HEK293 (cell line): ENCODE data around the gene MORC4.

ENCODE experiments used
- CTCF ChIA-PET: fragments of 350-600 bp; formaldehyde crosslinking; extraction: SDS; loops from one replicate; lab custom pipeline; 2021; ENCODE audit warnings: antibody characterized with exemption; lab: Yijun Ruan, JAX
- POLR2A ChIA-PET: fragments of 300-600 bp; formaldehyde crosslinking; extraction: SDS; loops from one replicate; lab custom pipeline; 2020; ENCODE audit warnings: antibody characterized with exemption, inconsistent platforms; lab: Yijun Ruan, JAX
- H3K27ac ChIP-seq: fragments of 200-500 bp; sonication (Bioruptor generic); 2 replicates; pipeline ENCODE4 v1.5.1; 2014; ENCODE audit warnings: low read depth, low read length, control low read depth, inconsistent platforms; ENCODE audit errors: extremely low read depth
- H3K36me3 ChIP-seq, 2 experiments: fragments of 200-500 bp in 1 of 2; sonication (Bioruptor generic) in 1 of 2; 1 replicate in 1 of 2; 2 replicates in 1 of 2; pipeline ENCODE4 v1.5.1; 2014 to 2017; ENCODE audit warnings: inconsistent platforms in 2 of 2, low read length in 2 of 2; ENCODE audit not compliant: control insufficient read depth in 2 of 2, insufficient read depth in 1 of 2
- H3K4me1 ChIP-seq: fragments of 200-500 bp; sonication (Bioruptor generic); 2 replicates; pipeline ENCODE4 v1.5.1; 2014; ENCODE audit warnings: mild to moderate bottlenecking, low read length, inconsistent platforms; ENCODE audit not compliant: control insufficient read depth, insufficient read depth
- H3K4me3 ChIP-seq: 2 replicates; pipeline ENCODE4 v1.5.1; 2011; ENCODE audit warnings: low read depth, mild to moderate bottlenecking, control low read depth, low read length, moderate library complexity
- H3K9me3 ChIP-seq: fragments of 200-500 bp; sonication (Bioruptor generic); 2 replicates; pipeline ENCODE4 v1.5.1; 2014; ENCODE audit warnings: low read depth, low read length, inconsistent platforms; ENCODE audit not compliant: control insufficient read depth, insufficient read depth
- MYNN ChIP-seq: fragments of 450-650 bp; formaldehyde crosslinking; IDR thresholded peaks from 2 replicates; pipeline ENCODE4 v1.5.1; 2016; ENCODE audit warnings: missing biosample characterization, missing genetic modification characterization, borderline replicate concordance
- ZEB2 ChIP-seq: fragments of 450-650 bp; formaldehyde crosslinking; IDR thresholded peaks from 2 replicates; pipeline ENCODE4 v1.5.1; 2016; ENCODE audit warnings: missing biosample characterization, missing genetic modification characterization
- ZFP3 ChIP-seq: fragments of 450-650 bp; formaldehyde crosslinking; IDR thresholded peaks from 2 replicates; pipeline ENCODE4 v1.5.1; 2016; ENCODE audit warnings: low read depth, missing biosample characterization, missing genetic modification characterization
- ZNF18 ChIP-seq: fragments of 450-650 bp; formaldehyde crosslinking; IDR thresholded peaks from 2 replicates; pipeline ENCODE4 v1.5.1; 2016; ENCODE audit warnings: missing biosample characterization, missing genetic modification characterization
- ZNF416 ChIP-seq: fragments of 450-650 bp; formaldehyde crosslinking; IDR thresholded peaks from 2 replicates; pipeline ENCODE4 v1.5.1; 2016; ENCODE audit warnings: missing biosample characterization, missing genetic modification characterization
- ZNF560 ChIP-seq: fragments of 450-650 bp; formaldehyde crosslinking; IDR thresholded peaks from 2 replicates; pipeline ENCODE4 v1.5.1; 2017; ENCODE audit warnings: missing biosample characterization, missing genetic modification characterization, borderline replicate concordance
- ZNF585B ChIP-seq: fragments of 450-650 bp; formaldehyde crosslinking; IDR thresholded peaks from 2 replicates; pipeline ENCODE4 v1.5.1; 2016; ENCODE audit warnings: missing biosample characterization, missing genetic modification characterization
- ZNF670 ChIP-seq: fragments of 450-650 bp; formaldehyde crosslinking; IDR thresholded peaks from 2 replicates; pipeline ENCODE4 v1.5.1; 2016; ENCODE audit warnings: missing biosample characterization, missing genetic modification characterization, low read depth
- ZNF707 ChIP-seq: fragments of 450-650 bp; formaldehyde crosslinking; IDR thresholded peaks from 2 replicates; pipeline ENCODE4 v1.5.1; 2016; ENCODE audit warnings: missing biosample characterization, missing genetic modification characterization
- ZNF76 ChIP-seq: fragments of 450-650 bp; formaldehyde crosslinking; IDR thresholded peaks from 2 replicates; pipeline ENCODE4; 2016; ENCODE audit warnings: low read depth, missing biosample characterization, missing genetic modification characterization, borderline replicate concordance
- TF ChIP-seq, protein P1 (sequence below): fragments of 450-650 bp; formaldehyde crosslinking; IDR thresholded peaks from 2 replicates; pipeline ENCODE4 v1.5.1; 2017; ENCODE audit warnings: missing biosample characterization, missing genetic modification characterization
- TF ChIP-seq, protein P2 (sequence below): fragments of 450-650 bp; IDR thresholded peaks from 2 replicates; pipeline ENCODE4 v1.5.1; 2018; ENCODE audit warnings: missing biosample characterization, missing genetic modification characterization
- TF ChIP-seq, protein P3 (sequence below): fragments of 450-650 bp; formaldehyde crosslinking; optimal IDR thresholded peaks from 2 replicates; pipeline ENCODE3; 2016; ENCODE audit warnings: missing biosample characterization, mild to moderate bottlenecking, missing genetic modification characterization
- TF ChIP-seq, protein P4 (sequence below): fragments of 450-650 bp; formaldehyde crosslinking; IDR thresholded peaks from 2 replicates; pipeline ENCODE4 v1.5.1; 2016; ENCODE audit warnings: missing biosample characterization, missing genetic modification characterization
- TF ChIP-seq, protein P5 (sequence below): fragments of 450-650 bp; formaldehyde crosslinking; IDR thresholded peaks from 2 replicates; pipeline ENCODE4 v1.5.1; 2016; ENCODE audit warnings: missing biosample characterization, missing genetic modification characterization

The MORC4 gene

GRCh38 chrX:106951230-106951629 lies 48.8 kb downstream of the MORC4 start (continued):
- TF ChIP-seq ZNF670 (tag by site-specific recombination) (no peak), ZNF76 (no peak)
- TF ChIP-seq, protein P1, sequence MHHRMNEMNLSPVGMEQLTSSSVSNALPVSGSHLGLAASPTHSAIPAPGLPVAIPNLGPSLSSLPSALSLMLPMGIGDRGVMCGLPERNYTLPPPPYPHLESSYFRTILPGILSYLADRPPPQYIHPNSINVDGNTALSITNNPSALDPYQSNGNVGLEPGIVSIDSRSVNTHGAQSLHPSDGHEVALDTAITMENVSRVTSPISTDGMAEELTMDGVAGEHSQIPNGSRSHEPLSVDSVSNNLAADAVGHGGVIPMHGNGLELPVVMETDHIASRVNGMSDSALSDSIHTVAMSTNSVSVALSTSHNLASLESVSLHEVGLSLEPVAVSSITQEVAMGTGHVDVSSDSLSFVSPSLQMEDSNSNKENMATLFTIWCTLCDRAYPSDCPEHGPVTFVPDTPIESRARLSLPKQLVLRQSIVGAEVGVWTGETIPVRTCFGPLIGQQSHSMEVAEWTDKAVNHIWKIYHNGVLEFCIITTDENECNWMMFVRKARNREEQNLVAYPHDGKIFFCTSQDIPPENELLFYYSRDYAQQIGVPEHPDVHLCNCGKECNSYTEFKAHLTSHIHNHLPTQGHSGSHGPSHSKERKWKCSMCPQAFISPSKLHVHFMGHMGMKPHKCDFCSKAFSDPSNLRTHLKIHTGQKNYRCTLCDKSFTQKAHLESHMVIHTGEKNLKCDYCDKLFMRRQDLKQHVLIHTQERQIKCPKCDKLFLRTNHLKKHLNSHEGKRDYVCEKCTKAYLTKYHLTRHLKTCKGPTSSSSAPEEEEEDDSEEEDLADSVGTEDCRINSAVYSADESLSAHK, result no peak

GRCh38 chrX:106950381-106950780 lies 49.6 kb downstream of the MORC4 start:
- CTCF ChIA-PET, result interaction anchor here (1.1 to 2.6 kb wide), 3 partner anchors 10 to 56 kb away, joined by 4 to 16 read pairs (median 9); no protein-coding TSS in a partner anchor
- POLR2A ChIA-PET, result no interaction called here
- no peak overlapping the region for H3K4me3 ChIP-seq
- H3K9me3 ChIP-seq, result no peaks in the 10 kb centered on the region
- H3K4me1 ChIP-seq, result no peaks in the 10 kb centered on the region
- H3K36me3 ChIP-seq, result peaks cover 19 to 47% of the 10 kb centered on the region in 2 experiments
- H3K27ac ChIP-seq, result no peak overlapping the region
- TF ChIP-seq, protein P2, sequence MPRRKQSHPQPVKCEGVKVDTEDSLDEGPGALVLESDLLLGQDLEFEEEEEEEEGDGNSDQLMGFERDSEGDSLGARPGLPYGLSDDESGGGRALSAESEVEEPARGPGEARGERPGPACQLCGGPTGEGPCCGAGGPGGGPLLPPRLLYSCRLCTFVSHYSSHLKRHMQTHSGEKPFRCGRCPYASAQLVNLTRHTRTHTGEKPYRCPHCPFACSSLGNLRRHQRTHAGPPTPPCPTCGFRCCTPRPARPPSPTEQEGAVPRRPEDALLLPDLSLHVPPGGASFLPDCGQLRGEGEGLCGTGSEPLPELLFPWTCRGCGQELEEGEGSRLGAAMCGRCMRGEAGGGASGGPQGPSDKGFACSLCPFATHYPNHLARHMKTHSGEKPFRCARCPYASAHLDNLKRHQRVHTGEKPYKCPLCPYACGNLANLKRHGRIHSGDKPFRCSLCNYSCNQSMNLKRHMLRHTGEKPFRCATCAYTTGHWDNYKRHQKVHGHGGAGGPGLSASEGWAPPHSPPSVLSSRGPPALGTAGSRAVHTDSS (tag by site-specific recombination), result no peak
- no peak for TF ChIP-seq MYNN
- TF ChIP-seq ZNF585B (tag by site-specific recombination), result no peak
- no peak for TF ChIP-seq ZNF416
- TF ChIP-seq, protein P3, sequence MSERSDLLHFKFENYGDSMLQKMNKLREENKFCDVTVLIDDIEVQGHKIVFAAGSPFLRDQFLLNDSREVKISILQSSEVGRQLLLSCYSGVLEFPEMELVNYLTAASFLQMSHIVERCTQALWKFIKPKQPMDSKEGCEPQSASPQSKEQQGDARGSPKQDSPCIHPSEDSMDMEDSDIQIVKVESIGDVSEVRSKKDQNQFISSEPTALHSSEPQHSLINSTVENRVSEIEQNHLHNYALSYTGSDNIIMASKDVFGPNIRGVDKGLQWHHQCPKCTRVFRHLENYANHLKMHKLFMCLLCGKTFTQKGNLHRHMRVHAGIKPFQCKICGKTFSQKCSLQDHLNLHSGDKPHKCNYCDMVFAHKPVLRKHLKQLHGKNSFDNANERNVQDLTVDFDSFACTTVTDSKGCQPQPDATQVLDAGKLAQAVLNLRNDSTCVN, result no peak
- TF ChIP-seq ZEB2 (tag by site-specific recombination), result no peak

GRCh38 chrX:106949366-106949765 lies 50.6 kb downstream of the MORC4 start:
- Histone ChIP-seq H3K4me1 (no peaks in the 10 kb centered on the region), H3K27ac (no peak overlapping the region), H3K4me3 (no peak overlapping the region), H3K9me3 (no peaks in the 10 kb centered on the region)
- POLR2A ChIA-PET, result no interaction called here
- CTCF ChIA-PET, result no interaction called here
- TF ChIP-seq, protein P4, sequence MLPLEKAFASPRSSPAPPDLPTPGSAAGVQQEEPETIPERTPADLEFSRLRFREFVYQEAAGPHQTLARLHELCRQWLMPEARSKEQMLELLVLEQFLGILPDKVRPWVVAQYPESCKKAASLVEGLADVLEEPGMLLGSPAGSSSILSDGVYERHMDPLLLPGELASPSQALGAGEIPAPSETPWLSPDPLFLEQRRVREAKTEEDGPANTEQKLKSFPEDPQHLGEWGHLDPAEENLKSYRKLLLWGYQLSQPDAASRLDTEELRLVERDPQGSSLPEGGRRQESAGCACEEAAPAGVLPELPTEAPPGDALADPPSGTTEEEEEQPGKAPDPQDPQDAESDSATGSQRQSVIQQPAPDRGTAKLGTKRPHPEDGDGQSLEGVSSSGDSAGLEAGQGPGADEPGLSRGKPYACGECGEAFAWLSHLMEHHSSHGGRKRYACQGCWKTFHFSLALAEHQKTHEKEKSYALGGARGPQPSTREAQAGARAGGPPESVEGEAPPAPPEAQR, result no peak
- TF ChIP-seq, protein P3, result no peak
- TF ChIP-seq, protein P2 (tag by site-specific recombination), result no peak
- no peak for TF ChIP-seq ZFP3 (tag by site-specific recombination)
- TF ChIP-seq ZNF18 (tag by site-specific recombination), result no peak
- TF ChIP-seq, protein P5, sequence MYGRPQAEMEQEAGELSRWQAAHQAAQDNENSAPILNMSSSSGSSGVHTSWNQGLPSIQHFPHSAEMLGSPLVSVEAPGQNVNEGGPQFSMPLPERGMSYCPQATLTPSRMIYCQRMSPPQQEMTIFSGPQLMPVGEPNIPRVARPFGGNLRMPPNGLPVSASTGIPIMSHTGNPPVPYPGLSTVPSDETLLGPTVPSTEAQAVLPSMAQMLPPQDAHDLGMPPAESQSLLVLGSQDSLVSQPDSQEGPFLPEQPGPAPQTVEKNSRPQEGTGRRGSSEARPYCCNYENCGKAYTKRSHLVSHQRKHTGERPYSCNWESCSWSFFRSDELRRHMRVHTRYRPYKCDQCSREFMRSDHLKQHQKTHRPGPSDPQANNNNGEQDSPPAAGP, result no peak
- no peak for TF ChIP-seq ZNF707 (tag by site-specific recombination)
- no peak for TF ChIP-seq ZNF560 (tag by site-specific recombination)
- TF ChIP-seq, all 188 proteins: peak for 0
- H3K36me3 ChIP-seq, result peaks cover 14 to 37% of the 10 kb centered on the region in 2 experiments
